ENCODE data around the gene GPALPP1. TPM values are rescaled to one million over a fixed set of nuclear protein-coding genes. Genes with fewer than 3 reads are reported as not detected.

Gene GPALPP1
- total RNA-seq, 1 experiment from 2014 or later: 36.4 TPM

DNA sequence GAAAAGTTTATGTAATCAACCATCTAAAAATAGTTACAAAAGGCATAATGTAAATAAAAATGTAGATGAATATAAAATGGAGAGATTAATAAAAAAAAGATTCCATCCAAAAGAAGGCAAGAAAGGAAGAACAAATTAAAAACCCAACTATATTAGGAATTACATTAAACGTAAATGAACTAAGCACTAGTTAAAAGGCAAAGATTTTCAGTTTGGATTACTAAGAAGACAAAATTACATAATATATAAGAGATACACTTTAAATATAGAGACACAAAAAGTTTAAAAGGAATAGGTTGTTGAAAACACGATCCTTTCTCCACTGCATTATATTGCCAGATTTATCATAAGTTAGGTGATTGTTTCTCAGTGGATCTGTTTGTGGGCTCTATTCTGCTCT lies 27.3 kb upstream of the GPALPP1 start:
- Histone ChIP-seq H3K4me3 (no peak overlapping the region), H3K4me1 (replicated peaks; ENCODE audit: insufficient read depth) (no peaks in the 10 kb centered on the region), H3K9me2 (ENCODE audit: insufficient read depth) (no peaks in the 10 kb centered on the region), H3K79me2 (ENCODE audit: low read depth) (no peaks in the 10 kb centered on the region), H3K27me3 (ENCODE audit: insufficient read depth, low read depth) (no peaks in the 10 kb centered on the region), H3K36me3 (ENCODE audit: low read depth) (peaks cover 57% of the 10 kb centered on the region), H3F3A (ENCODE audit: insufficient read depth, low read depth) (peaks cover 5% of the 10 kb centered on the region; the same call in 1 of the 2 replicates), H4K20me1 (ENCODE audit: insufficient read depth) (no peaks in the 10 kb centered on the region), H3K9me3 (ENCODE audit: insufficient read depth, low read depth) (peaks cover 30% of the 10 kb centered on the region), H3K4me2 (no peak overlapping the region), H2AFZ (no peak overlapping the region), H3K27ac (no peak overlapping the region)
- POLR2A ChIA-PET (ENCODE audit: unreplicated experiment): interaction anchor here (0.6 kb wide), 1 partner anchor 207 kb away, joined by 8 read pairs; no protein-coding TSS in a partner anchor
- CTCF ChIA-PET: no interaction called here
- no peak for DNase-seq
- intact Hi-C loops (cut with micrococcal nuclease; ENCODE audit: unreplicated experiment): no loop called here
- TF ChIP-seq CTCF (conservative IDR thresholded peaks at IDR 0.05): no peak
- no peak for TF ChIP-seq EZH2 (IDR thresholded peaks at IDR 0.05; ENCODE audit: low read depth)
- BruUV-seq (replicated peaks): no TSS peak

- ChIA-PET CTCF (interaction anchor here (0.5 to 0.6 kb wide), 2 partner anchors 438 to 492 kb away, joined by 3 read pairs; no protein-coding TSS in a partner anchor), POLR2A (ENCODE audit: unreplicated experiment) (interaction anchor here (0.5 kb wide), 1 partner anchor 210 kb away, joined by 4 read pairs; no protein-coding TSS in a partner anchor)
- no TSS peak for BruUV-seq (replicated peaks)
- DNase-seq: peak in 1 of 2 experiments; percentile 35
- Histone ChIP-seq H3F3A (ENCODE audit: insufficient read depth, low read depth) (peaks cover 24% of the 10 kb centered on the region), H3K4me3 (no peak overlapping the region), H4K20me1 (ENCODE audit: insufficient read depth) (no peaks in the 10 kb centered on the region), H3K9me3 (ENCODE audit: insufficient read depth, low read depth) (peaks cover 19% of the 10 kb centered on the region), H3K27ac (0 out of 2 replicates have a peak overlapping the region, but pooled peaks have one; percentile 7), H2AFZ (no peak overlapping the region), H3K4me1 (replicated peaks; ENCODE audit: insufficient read depth) (peaks cover 15% of the 10 kb centered on the region), H3K79me2 (ENCODE audit: low read depth) (peaks cover 27% of the 10 kb centered on the region; the same call in 1 of the 2 replicates), H3K9me2 (ENCODE audit: insufficient read depth) (no peaks in the 10 kb centered on the region), H3K27me3 (ENCODE audit: insufficient read depth, low read depth) (no peaks in the 10 kb centered on the region), H3K36me3 (ENCODE audit: low read depth) (peaks cover 53% of the 10 kb centered on the region), H3K4me2 (no peak overlapping the region)
- intact Hi-C loops (cut with micrococcal nuclease; ENCODE audit: unreplicated experiment): loop anchor here (1.0 to 5.0 kb wide), 3 partner anchors 13 to 396 kb away; no protein-coding TSS in a partner anchor
- TF ChIP-seq CTCF (conservative IDR thresholded peaks at IDR 0.05) (no peak; the same call in 1 of the 2 replicates), EZH2 (IDR thresholded peaks at IDR 0.05; ENCODE audit: low read depth) (no peak)
Observed at GRCh38 chr13:44967704-44968433, 21.5 kb upstream of the GPALPP1 start.

DNA sequence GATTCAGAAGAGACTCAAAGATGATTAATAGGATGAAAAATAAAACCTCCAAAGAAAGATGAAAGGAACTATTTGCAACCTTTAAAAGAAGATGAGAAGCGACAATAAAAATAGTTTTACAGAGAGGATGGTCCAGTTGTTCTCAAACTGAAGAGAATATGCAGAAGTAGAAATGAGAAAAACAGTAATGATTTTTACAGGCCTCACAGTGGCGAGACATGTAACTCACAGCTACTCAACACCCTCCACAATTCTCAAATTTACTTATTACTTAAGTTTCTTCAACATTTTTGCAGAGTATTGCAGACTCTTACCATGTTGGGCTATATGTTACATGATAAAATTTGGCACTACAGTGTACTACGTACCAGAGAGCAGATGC lies 20.9 kb upstream of the GPALPP1 start:
- Histone ChIP-seq H2AFZ (no peak overlapping the region), H3K4me2 (no peak overlapping the region), H3K27me3 (ENCODE audit: insufficient read depth, low read depth) (no peaks in the 10 kb centered on the region), H3K4me1 (replicated peaks; ENCODE audit: insufficient read depth) (peaks cover 15% of the 10 kb centered on the region), H3K79me2 (ENCODE audit: low read depth) (peaks cover 27% of the 10 kb centered on the region; the same call in 1 of the 2 replicates), H3K9me3 (ENCODE audit: insufficient read depth, low read depth) (peaks cover 14% of the 10 kb centered on the region), H3F3A (ENCODE audit: insufficient read depth, low read depth) (peaks cover 24% of the 10 kb centered on the region), H3K36me3 (ENCODE audit: low read depth) (peaks cover 51% of the 10 kb centered on the region), H3K4me3 (no peak overlapping the region), H3K27ac (0 out of 2 replicates have a peak overlapping the region, but pooled peaks have one; percentile 7), H3K9me2 (ENCODE audit: insufficient read depth) (no peaks in the 10 kb centered on the region), H4K20me1 (ENCODE audit: insufficient read depth) (no peaks in the 10 kb centered on the region)
- DNase-seq: no peak
- no peak for TF ChIP-seq EZH2 (IDR thresholded peaks at IDR 0.05; ENCODE audit: low read depth)
- no peak for TF ChIP-seq CTCF (conservative IDR thresholded peaks at IDR 0.05)
- intact Hi-C loops (cut with micrococcal nuclease; ENCODE audit: unreplicated experiment): loop anchor here (5.0 kb wide), 2 partner anchors 51 to 396 kb away; no protein-coding TSS in a partner anchor
- CTCF ChIA-PET: no interaction called here
- no TSS peak for BruUV-seq (replicated peaks)
- POLR2A ChIA-PET (ENCODE audit: unreplicated experiment): no interaction called here

Measured in PC-9 (cell line).